ENCODE data around the gene ZNF451.

The ZNF451 gene

DNA sequence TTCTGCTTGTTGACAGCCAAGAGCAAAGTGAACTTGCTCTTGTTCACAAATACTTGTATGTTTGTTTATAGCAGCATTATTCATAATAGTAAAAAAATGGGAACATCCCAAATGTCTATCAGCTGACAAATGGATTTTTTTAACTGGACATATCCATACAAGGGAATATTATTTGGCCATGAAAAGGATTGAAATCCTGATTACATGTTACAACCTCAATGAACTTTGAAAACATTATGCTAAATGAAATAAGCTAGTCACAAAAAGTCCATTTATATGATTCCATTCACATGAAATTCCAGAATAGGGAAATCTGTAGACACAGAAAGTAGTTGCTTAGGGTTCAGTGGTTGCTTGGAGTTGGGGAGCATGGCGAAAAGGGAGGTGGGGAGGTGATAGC lies 53.7 kb downstream of the ZNF451 start:
- Mint-ChIP-seq H3K27me3 (no peaks in the 10 kb centered on the region), H3K9me3 (no peaks in the 10 kb centered on the region), H3K4me3 (no peak overlapping the region), H3K4me1 (ENCODE audit: low read depth in 2 of 2) (peaks cover 0 to 7% of the 10 kb centered on the region in 2 donors), H3K36me3 (ENCODE audit: insufficient read depth) (peaks cover 32% of the 10 kb centered on the region), H3K27ac (no peak overlapping the region)
- DNase-seq (no peak), ATAC-seq (replicated peaks) (no peak)

DNA sequence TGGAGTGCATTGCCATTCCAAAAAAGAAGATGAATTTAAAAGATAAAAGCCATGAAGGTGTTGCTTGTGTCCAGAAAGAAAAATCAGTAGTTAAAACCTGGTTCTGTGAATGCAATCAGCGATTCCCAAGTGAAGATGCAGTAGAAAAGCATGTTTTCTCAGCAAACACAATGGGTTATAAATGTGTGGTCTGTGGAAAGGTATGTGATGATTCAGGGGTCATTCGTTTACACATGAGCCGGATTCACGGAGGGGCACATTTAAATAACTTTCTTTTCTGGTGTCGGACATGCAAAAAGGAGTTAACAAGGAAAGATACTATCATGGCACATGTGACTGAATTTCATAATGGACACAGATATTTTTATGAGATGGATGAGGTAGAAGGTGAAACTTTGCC lies 57.4 kb downstream of the ZNF451 start:
- DNase-seq (no peak), ATAC-seq (replicated peaks) (no peak)
- Mint-ChIP-seq H3K4me1 (ENCODE audit: low read depth in 2 of 2) (peaks cover 0 to 7% of the 10 kb centered on the region in 2 donors), H3K27ac (peak overlapping the region in 1 of 2 donors; percentile 7), H3K4me3 (no peak overlapping the region), H3K27me3 (no peaks in the 10 kb centered on the region), H3K9me3 (no peaks in the 10 kb centered on the region), H3K36me3 (ENCODE audit: insufficient read depth) (peaks cover 37% of the 10 kb centered on the region)

DNA sequence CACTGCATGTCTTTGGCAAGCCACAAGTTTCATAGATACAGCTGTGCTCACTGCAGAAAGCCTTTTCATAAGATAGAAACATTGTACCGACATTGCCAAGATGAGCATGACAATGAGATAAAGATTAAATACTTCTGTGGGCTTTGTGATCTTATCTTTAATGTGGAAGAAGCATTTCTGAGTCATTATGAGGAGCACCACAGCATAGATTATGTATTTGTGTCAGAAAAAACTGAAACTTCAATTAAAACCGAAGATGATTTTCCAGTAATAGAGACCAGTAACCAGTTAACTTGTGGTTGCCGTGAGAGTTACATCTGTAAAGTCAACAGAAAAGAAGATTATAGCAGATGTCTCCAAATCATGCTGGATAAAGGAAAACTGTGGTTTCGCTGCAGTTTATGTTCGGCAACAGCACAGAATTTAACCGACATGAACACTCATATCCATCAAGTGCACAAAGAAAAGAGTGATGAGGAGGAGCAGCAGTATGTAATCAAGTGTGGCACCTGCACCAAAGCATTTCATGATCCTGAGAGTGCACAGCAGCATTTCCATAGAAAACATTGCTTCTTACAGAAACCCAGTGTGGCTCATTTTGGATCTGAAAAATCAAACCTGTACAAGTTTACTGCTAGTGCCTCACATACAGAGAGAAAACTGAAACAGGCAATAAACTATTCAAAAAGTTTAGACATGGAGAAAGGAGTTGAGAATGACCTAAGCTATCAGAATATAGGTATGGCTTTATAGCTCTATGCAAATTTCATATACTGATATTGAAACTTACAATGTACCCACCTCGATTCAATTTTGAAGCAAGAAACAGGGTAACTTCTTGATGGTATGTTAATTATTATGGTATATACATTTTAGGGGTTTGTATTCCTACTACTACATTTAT lies 58.2 kb downstream of the ZNF451 start:
- no peak for DNase-seq

DNA sequence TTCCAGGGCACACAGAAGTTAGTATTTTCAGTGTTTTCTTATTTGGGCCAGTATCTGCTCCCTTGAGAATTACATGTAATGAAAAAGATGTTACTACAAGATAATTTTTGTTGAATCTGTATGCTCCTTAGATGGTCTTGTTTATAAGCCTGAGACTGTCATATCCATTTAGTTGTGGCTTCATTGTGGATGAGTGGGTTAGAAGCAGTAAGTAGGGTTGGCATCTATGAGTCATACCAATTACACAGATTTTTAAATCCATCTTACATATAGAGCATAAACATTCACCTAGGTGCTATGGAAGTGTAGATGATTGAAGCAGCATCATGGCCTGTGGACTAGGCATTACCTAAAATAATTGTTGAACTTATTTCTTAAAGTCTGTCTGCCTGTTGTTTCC lies 68.7 kb downstream of the ZNF451 start:
- Mint-ChIP-seq H3K27ac (no peak overlapping the region), H3K27me3 (no peaks in the 10 kb centered on the region), H3K9me3 (no peaks in the 10 kb centered on the region), H3K4me1 (ENCODE audit: low read depth in 2 of 2) (no peaks in the 10 kb centered on the region), H3K4me3 (no peak overlapping the region), H3K36me3 (ENCODE audit: insufficient read depth) (peaks cover 23% of the 10 kb centered on the region)
- no peak for ATAC-seq (replicated peaks)
- no peak for DNase-seq

More for the DNA sequence above, 58.2 kb downstream of the ZNF451 start:
- H3K9me3 Mint-ChIP-seq, result no peaks in the 10 kb centered on the region
- no peak overlapping the region for H3K4me3 Mint-ChIP-seq
- peak overlapping the region; percentile 7 to 52 for H3K27ac Mint-ChIP-seq
- no peak for ATAC-seq (replicated peaks)
- no peaks in the 10 kb centered on the region for H3K27me3 Mint-ChIP-seq
- peaks cover 0 to 7% of the 10 kb centered on the region in 2 donors for H3K4me1 Mint-ChIP-seq (ENCODE audit: low read depth in 2 of 2)
- peaks cover 41% of the 10 kb centered on the region for H3K36me3 Mint-ChIP-seq (ENCODE audit: insufficient read depth)

DNA sequence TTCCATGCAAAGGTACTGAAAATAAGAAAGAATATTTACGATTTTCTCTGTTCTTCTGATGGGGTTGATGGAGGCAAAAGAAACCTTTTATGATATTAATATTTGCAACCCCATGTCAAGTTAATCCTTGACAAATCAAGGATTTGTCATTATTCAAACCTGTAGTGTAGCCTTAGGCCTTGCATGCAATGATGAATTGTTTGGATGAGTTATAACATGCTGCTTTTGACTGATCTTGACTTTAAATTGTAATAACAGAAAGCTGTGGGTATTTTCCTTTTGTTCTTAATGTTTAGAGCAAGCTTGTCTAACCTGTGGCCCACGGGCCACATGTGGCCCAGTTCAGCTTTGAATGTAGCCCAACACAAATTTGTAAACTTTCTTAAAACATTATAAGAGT lies 69.1 kb downstream of the ZNF451 start:
- Mint-ChIP-seq H3K36me3 (ENCODE audit: insufficient read depth) (peaks cover 20% of the 10 kb centered on the region), H3K27me3 (no peaks in the 10 kb centered on the region), H3K9me3 (no peaks in the 10 kb centered on the region), H3K4me1 (ENCODE audit: low read depth in 2 of 2) (no peaks in the 10 kb centered on the region), H3K27ac (no peak overlapping the region), H3K4me3 (no peak overlapping the region)
- no peak for ATAC-seq (replicated peaks)
- DNase-seq, result no peak

DNA sequence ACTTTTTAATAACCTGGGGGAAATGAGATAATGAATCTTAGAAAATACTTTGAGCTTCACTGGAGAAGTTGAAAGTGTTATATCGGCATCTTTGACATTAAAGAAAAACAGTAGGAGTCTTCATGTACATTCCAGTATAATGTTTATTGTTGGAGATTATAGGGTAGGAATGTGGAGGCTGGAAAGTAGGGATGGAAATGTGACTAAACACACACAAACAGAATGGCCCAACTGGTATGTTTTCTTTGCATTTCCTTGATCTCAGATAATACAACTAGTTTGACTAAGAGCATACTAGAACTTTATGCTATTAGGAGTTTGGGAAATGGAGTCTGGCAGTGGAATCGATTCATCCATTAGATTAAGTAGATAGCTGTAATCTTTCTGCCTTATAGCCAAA lies 72.0 kb downstream of the ZNF451 start:
- Mint-ChIP-seq H3K27me3 (no peaks in the 10 kb centered on the region), H3K4me3 (no peak overlapping the region), H3K4me1 (ENCODE audit: low read depth in 2 of 2) (no peaks in the 10 kb centered on the region), H3K27ac (no peak overlapping the region), H3K9me3 (peaks cover 1 to 8% of the 10 kb centered on the region in 2 donors), H3K36me3 (ENCODE audit: insufficient read depth) (peaks cover 8% of the 10 kb centered on the region)
- DNase-seq (no peak), ATAC-seq (replicated peaks) (no peak)

DNA sequence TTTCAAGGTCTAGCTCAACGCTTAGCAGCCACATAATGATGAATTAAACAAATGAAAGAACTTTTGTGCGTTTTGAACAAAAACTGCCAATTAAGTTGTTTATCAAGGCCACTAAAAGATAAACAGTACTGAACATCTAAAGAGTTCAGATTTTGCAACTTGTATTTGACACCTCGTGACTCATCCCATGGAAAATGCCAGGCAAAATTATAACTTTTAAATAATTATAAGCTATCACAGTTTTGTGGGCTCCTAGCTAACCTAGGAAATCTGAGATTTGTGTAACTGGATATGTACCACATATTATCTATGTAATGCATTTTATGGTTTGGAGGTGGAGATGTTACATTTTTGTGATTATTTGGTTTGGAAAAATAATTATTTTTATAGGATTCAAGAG lies 72.5 kb downstream of the ZNF451 start:
- Mint-ChIP-seq H3K36me3 (ENCODE audit: insufficient read depth) (peaks cover 8% of the 10 kb centered on the region), H3K27ac (peak overlapping the region in 1 of 2 donors; percentile 26), H3K4me3 (no peak overlapping the region), H3K4me1 (ENCODE audit: low read depth in 2 of 2) (no peaks in the 10 kb centered on the region), H3K9me3 (peaks cover 1 to 8% of the 10 kb centered on the region in 2 donors), H3K27me3 (no peaks in the 10 kb centered on the region)
- no peak for ATAC-seq (replicated peaks)
- no peak for DNase-seq

DNA sequence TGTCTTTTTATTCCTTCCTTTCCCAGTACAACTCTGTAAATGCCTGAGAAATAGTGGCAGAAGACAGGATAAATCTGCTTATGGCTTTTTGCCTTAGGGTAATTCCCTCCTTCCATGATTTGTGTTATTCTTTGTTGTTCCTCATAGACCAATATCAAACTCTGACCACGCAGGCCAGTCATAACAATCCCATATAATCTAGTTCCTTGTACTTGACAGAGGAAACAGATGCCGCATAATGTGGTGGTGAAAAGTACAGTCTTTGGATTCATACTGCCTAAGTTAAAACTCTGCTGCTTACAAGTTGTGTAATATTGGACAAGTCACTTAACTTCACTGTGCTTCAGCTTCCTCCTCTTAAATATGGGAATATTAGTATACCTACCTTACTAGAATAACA lies 74.0 kb downstream of the ZNF451 start:
- peaks cover 5% of the 10 kb centered on the region for H3K36me3 Mint-ChIP-seq (ENCODE audit: insufficient read depth)
- H3K4me3 Mint-ChIP-seq, result no peak overlapping the region
- peaks cover 1 to 8% of the 10 kb centered on the region in 2 donors for H3K9me3 Mint-ChIP-seq
- DNase-seq, result no peak
- no peak for ATAC-seq (replicated peaks)
- H3K4me1 Mint-ChIP-seq (ENCODE audit: low read depth in 2 of 2), result no peaks in the 10 kb centered on the region
- H3K27ac Mint-ChIP-seq, result no peak overlapping the region
- H3K27me3 Mint-ChIP-seq, result no peaks in the 10 kb centered on the region

DNA sequence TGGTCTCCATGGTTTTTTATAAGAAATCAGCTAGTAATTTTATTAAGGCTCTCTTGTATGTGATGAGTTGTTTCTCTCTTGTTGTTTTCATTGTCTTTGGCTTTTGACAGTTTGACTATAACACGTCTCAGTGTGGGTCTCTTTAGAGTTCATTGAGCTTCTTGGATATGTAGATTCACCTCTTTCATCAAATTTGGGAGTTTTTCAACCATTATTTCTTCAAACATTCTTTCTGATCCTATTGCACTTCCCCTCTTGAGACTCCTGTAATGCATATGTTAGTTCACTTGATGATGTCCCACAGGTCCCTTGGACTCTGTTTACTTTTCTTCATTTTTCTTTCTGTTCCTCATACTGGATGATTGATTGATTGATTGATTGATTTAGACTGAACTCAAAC lies 75.1 kb downstream of the ZNF451 start:
- H3K4me1 Mint-ChIP-seq (ENCODE audit: low read depth in 2 of 2), result no peaks in the 10 kb centered on the region
- H3K9me3 Mint-ChIP-seq, result peaks cover 1 to 8% of the 10 kb centered on the region in 2 donors
- no peak overlapping the region for H3K4me3 Mint-ChIP-seq
- H3K36me3 Mint-ChIP-seq (ENCODE audit: insufficient read depth), result peaks cover 5% of the 10 kb centered on the region
- DNase-seq (no peak), ATAC-seq (replicated peaks) (no peak)
- H3K27me3 Mint-ChIP-seq, result no peaks in the 10 kb centered on the region
- H3K27ac Mint-ChIP-seq, result no peak overlapping the region

DNA sequence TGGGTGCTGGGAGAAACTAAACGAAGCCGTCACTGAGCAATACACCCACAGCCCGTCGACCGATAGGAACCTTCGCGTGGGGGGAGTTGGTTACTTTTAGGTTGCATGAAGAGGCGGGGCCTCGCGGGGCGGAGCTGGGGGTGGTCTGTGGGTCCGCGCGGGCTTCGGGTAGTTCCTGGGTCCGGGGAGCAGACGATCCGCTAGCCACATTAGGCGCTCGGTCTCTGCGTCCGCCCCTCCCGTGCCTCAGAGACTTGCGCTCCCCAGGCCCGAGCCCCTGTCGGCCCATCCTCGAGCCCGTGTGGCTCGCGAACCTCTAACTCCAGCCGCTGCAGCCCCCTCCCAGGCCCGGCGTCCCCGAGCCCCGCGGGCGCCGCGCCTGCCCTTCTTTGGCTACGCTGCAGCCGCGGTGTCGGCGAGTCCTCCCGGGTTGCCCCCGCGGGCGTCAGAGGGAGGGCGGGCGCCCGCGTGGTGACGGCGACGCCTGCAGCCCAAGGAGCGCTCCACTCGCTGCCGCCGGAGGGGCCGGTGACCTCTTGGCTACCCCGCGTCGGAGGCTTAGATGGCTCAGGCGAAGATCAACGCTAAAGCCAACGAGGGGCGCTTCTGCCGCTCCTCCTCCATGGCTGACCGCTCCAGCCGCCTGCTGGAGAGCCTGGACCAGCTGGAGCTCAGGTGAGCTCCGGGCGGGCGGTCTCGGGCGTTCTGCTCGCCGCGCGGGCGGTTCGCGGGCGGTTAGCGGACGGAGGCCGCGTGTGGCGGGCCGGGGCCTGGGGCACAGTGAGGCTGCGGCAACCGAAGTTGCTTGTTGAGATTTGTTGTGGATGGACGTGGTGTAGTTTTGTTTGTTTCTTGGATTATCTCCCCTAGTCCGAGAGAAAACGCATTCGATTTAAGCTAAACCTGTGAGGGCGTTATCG lies 82.4 kb downstream of the ZNF451 start, which contains the start of gene BAG2:
TSS of gene BAG2 (plus strand) at position 191 of the 920 bp plus-strand sequence. CDS start at position 563, 372 bp downstream.
- peak within 1 kb of the TSS; percentile 84 to 97 for H3K27ac Mint-ChIP-seq
- no peaks in the 10 kb centered on the region for H3K9me3 Mint-ChIP-seq
- ATAC-seq (replicated peaks), result peak; percentile 86

DNA sequence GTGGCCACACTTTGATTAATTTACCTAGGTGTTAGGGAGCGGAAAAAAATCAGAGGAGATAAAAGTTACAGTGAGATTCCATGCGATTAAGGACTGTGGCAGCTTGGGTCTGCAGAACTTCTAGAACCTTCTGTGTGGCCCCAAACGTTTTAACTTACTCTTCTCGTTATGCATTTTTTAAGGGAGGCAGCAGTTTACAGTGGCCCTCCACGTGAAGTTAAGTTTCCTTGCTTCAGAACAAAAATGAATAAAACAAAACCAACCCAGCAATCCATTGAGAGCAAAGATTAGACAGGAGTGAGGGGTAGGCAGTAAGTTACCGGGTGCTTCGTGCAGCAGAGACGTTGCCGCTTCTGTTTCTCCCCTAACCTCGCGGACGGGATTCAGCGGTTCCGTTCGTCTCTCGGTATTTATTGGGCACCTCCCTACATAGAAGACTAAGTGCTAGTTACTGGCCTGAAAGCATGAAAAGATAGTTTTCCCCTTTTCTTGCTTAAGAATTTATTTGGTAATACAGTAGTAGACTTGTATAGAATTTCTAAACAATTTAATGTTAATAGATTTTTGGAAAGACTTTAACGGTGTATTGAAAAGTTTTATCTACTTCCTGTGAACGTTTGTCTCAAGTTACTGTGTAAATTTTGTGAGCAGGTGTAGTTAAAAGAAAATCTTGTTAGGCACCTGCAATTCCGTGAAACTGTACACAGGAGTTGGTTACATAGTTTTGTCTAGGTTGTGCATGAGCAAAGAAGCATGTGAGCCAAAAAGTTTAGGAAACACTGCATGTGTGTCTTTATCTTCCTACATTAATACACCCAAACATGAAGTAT lies 83.3 kb downstream of the ZNF451 start:
- DNase-seq (peak in 2 of 3 experiments; percentile 7 to 9), ATAC-seq (replicated peaks) (no peak)
- peaks cover 14 to 19% of the 10 kb centered on the region in 2 donors for H3K4me1 Mint-ChIP-seq (ENCODE audit: low read depth in 2 of 2)
- no peaks in the 10 kb centered on the region for H3K27me3 Mint-ChIP-seq
- H3K36me3 Mint-ChIP-seq (ENCODE audit: insufficient read depth), result no peaks in the 10 kb centered on the region
- H3K27ac Mint-ChIP-seq, result peak overlapping the region; percentile 84 to 97
- peak overlapping the region; percentile 91 to 95 for H3K4me3 Mint-ChIP-seq
- H3K9me3 Mint-ChIP-seq, result no peaks in the 10 kb centered on the region

More for the DNA sequence above, 82.4 kb downstream of the ZNF451 start, which contains the start of gene BAG2:
- H3K4me1 Mint-ChIP-seq (ENCODE audit: low read depth in 2 of 2), result peaks cover 14 to 19% of the 10 kb centered on the region in 2 donors
- peak; percentile 86 to 92 (median 89) for DNase-seq
- no peaks in the 10 kb centered on the region for H3K27me3 Mint-ChIP-seq
- H3K36me3 Mint-ChIP-seq (ENCODE audit: insufficient read depth), result no peaks in the 10 kb centered on the region
- H3K4me3 Mint-ChIP-seq, result peak within 1 kb of the TSS; percentile 91 to 95

DNA sequence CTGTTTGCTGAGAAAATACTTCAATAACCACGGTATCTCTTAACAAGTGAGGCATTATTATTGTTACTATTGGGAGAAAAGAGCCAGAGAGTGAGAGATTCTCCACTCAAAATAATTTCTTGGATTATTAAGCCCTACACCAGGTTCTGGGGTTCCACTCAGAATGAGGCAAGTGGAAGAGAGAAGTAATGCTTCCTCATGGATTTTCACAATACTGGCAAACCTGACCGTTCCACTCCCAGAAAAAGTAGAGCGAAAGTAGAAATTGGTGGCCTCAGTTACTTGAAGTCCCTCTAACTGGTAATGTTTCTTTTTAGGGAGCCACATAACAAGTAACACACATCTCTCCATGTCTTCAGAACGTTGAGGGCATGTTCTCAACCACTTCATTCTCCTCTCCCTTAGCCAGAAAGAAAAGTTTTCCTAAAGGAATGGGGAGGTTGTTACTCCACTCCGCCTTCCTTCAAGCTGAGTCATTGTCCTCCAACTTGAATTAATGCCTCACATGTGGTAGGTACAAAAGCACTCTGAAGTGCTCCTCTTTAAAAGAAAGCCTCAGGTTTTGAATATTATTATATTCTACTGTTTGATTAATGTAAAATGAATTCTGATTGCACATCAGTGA lies 84.0 kb downstream of the ZNF451 start:
- Mint-ChIP-seq H3K4me1 (ENCODE audit: low read depth in 2 of 2) (peaks cover 14 to 19% of the 10 kb centered on the region in 2 donors), H3K27ac (peak overlapping the region in 1 of 2 donors; percentile 84), H3K4me3 (peak overlapping the region; percentile 91 to 95), H3K27me3 (no peaks in the 10 kb centered on the region), H3K36me3 (ENCODE audit: insufficient read depth) (no peaks in the 10 kb centered on the region), H3K9me3 (no peaks in the 10 kb centered on the region)
- DNase-seq (no peak), ATAC-seq (replicated peaks) (no peak)
